Measurements from ENCODE around the gene HLA-A.
"Not testable (repeated sequence)": the region's sequence is repeated elsewhere in the genome, so short reads cannot be mapped to it uniquely, and the experiment has no call there.

The HLA-A gene

GRCh38 chr6:29975561-29975907 lies 33.2 kb downstream of the HLA-A start:
- peaks cover 7% of the 10 kb centered on the region; the same call in 1 of the 2 replicates for H3K4me1 ChIP-seq (ENCODE audit: low read length)
- no peaks in the 10 kb centered on the region for H4K20me1 ChIP-seq (ENCODE audit: insufficient read depth, low read length)
- H3K27me3 ChIP-seq (ENCODE audit: low read depth, low read length) = no peaks in the 10 kb centered on the region
- no peak overlapping the region for H3K4me3 ChIP-seq (ENCODE audit: low read length)
- H3K79me2 ChIP-seq (ENCODE audit: low read length) = no peaks in the 10 kb centered on the region
- H3K27ac ChIP-seq (ENCODE audit: low read length) = no peak overlapping the region
- no peak overlapping the region for H3K9ac ChIP-seq (ENCODE audit: low read length)
- H3K4me2 ChIP-seq (ENCODE audit: low read length) = no peak overlapping the region
- H2AFZ ChIP-seq (ENCODE audit: low read depth, low read length) = no peak overlapping the region
- no peak for TF ChIP-seq CTCF (IDR thresholded peaks at IDR 0.05; ENCODE audit: low read depth, low read length)
- no peak for TF ChIP-seq EZH2phosphoT487 (IDR thresholded peaks at IDR 0.05; ENCODE audit: low read depth)
- H3K36me3 ChIP-seq (replicated peaks; ENCODE audit: low read depth, low read length) = no peaks in the 10 kb centered on the region
- no peaks in the 10 kb centered on the region for H3K9me3 ChIP-seq (ENCODE audit: insufficient read depth, low read length)

DNA sequence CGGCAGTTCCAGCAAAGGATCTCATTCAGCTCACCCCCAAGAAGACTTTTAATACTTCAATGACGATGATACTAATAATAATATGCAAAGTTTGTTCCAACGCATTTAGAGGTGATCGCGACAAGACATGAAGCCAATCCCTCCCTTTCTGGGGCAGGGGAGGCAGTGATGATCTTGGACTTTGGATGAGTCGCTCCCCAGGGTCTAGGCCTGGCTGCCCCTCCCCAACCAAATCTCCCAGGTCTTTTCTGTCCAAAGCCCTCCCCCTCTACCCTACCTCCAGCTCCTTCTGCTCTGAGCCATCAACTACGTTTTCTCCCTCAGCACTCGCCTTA lies 33.9 kb downstream of the HLA-A start:
- Histone ChIP-seq H4K20me1 (ENCODE audit: insufficient read depth, low read length) (no peaks in the 10 kb centered on the region), H3K36me3 (replicated peaks; ENCODE audit: low read depth, low read length) (no peaks in the 10 kb centered on the region), H3K79me2 (ENCODE audit: low read length) (no peaks in the 10 kb centered on the region), H3K9me3 (ENCODE audit: insufficient read depth, low read length) (no peaks in the 10 kb centered on the region), H3K27me3 (ENCODE audit: low read depth, low read length) (no peaks in the 10 kb centered on the region), H3K4me2 (ENCODE audit: low read length) (no peak overlapping the region), H3K4me3 (ENCODE audit: low read length) (no peak overlapping the region), H3K27ac (ENCODE audit: low read length) (no peak overlapping the region), H3K4me1 (ENCODE audit: low read length) (peaks cover 7% of the 10 kb centered on the region; the same call in 1 of the 2 replicates), H3K9ac (ENCODE audit: low read length) (no peak overlapping the region), H2AFZ (ENCODE audit: low read depth, low read length) (no peak overlapping the region)
- TF ChIP-seq EZH2phosphoT487 (IDR thresholded peaks at IDR 0.05; ENCODE audit: low read depth) (no peak), CTCF (IDR thresholded peaks at IDR 0.05; ENCODE audit: low read depth, low read length) (no peak)

- Histone ChIP-seq H3K27ac (ENCODE audit: low read length) (no peak overlapping the region), H3K9ac (ENCODE audit: low read length) (no peak overlapping the region), H3K27me3 (ENCODE audit: low read depth, low read length) (no peaks in the 10 kb centered on the region), H3K79me2 (ENCODE audit: low read length) (no peaks in the 10 kb centered on the region), H3K9me3 (ENCODE audit: insufficient read depth, low read length) (no peaks in the 10 kb centered on the region), H4K20me1 (ENCODE audit: insufficient read depth, low read length) (no peaks in the 10 kb centered on the region), H3K36me3 (replicated peaks; ENCODE audit: low read depth, low read length) (no peaks in the 10 kb centered on the region), H3K4me3 (ENCODE audit: low read length) (no peak overlapping the region), H3K4me2 (ENCODE audit: low read length) (no peak overlapping the region), H2AFZ (ENCODE audit: low read depth, low read length) (no peak overlapping the region), H3K4me1 (ENCODE audit: low read length) (peaks cover 7% of the 10 kb centered on the region; the same call in 1 of the 2 replicates)
- TF ChIP-seq CTCF (IDR thresholded peaks at IDR 0.05; ENCODE audit: low read depth, low read length) = no peak
- TF ChIP-seq EZH2phosphoT487 (IDR thresholded peaks at IDR 0.05; ENCODE audit: low read depth) = no peak
Observed at GRCh38 chr6:29976588-29977424, 34.5 kb downstream of the HLA-A start.

GRCh38 chr6:29977425-29977727 lies 35.0 kb downstream of the HLA-A start:
- Histone ChIP-seq H3K79me2 (ENCODE audit: low read length) (no peaks in the 10 kb centered on the region), H3K9me3 (ENCODE audit: insufficient read depth, low read length) (no peaks in the 10 kb centered on the region), H3K4me1 (ENCODE audit: low read length) (peaks cover 3% of the 10 kb centered on the region; the same call in 1 of the 2 replicates), H3K9ac (ENCODE audit: low read length) (no peak overlapping the region), H3K27ac (ENCODE audit: low read length) (no peak overlapping the region), H3K4me2 (ENCODE audit: low read length) (no peak overlapping the region), H2AFZ (ENCODE audit: low read depth, low read length) (no peak overlapping the region), H3K27me3 (ENCODE audit: low read depth, low read length) (no peaks in the 10 kb centered on the region), H3K4me3 (ENCODE audit: low read length) (no peak overlapping the region), H4K20me1 (ENCODE audit: insufficient read depth, low read length) (no peaks in the 10 kb centered on the region), H3K36me3 (replicated peaks; ENCODE audit: low read depth, low read length) (no peaks in the 10 kb centered on the region)
- no peak for TF ChIP-seq CTCF (IDR thresholded peaks at IDR 0.05; ENCODE audit: low read depth, low read length)
- TF ChIP-seq EZH2phosphoT487 (IDR thresholded peaks at IDR 0.05; ENCODE audit: low read depth) = no peak

GRCh38 chr6:29980013-29980412 lies 37.7 kb downstream of the HLA-A start:
- not testable (repeated sequence) for H3K9ac ChIP-seq (ENCODE audit: low read length); H3K79me2 ChIP-seq (ENCODE audit: low read length); H3K36me3 ChIP-seq (replicated peaks; ENCODE audit: low read depth, low read length); H3K4me3 ChIP-seq (ENCODE audit: low read length); H3K9me3 ChIP-seq (ENCODE audit: insufficient read depth, low read length); H3K4me1 ChIP-seq (ENCODE audit: low read length); H2AFZ ChIP-seq (ENCODE audit: low read depth, low read length); H4K20me1 ChIP-seq (ENCODE audit: insufficient read depth, low read length); H3K4me2 ChIP-seq (ENCODE audit: low read length); H3K27me3 ChIP-seq (ENCODE audit: low read depth, low read length); H3K27ac ChIP-seq (ENCODE audit: low read length)
